IPS DF 19.7 (cell line): ENCODE measurements around the gene TMEM69.
A peak's percentile ranks its signal among the peaks of the same experiment; 100 is the strongest.
"Not testable (repeated sequence)": the region's sequence is repeated elsewhere in the genome, so short reads cannot be mapped to it uniquely, and the experiment has no call there.

Experiments
- DNase-seq: peaks from one replicate; pipeline ENCODE4 v3.0.0-alpha.2; 2013; ENCODE audit warnings: low read depth, low spot score

TMEM69 gene

GRCh38 chr1:45687754-45688740 is at the start of gene TMEM69:
TSS of gene TMEM69 (plus strand) at chr1:45688181. CDS start at chr1:45691069, 2,888 bp downstream.
- DNase-seq = peak; percentile 79

GRCh38 chr1:45640293-45640692 is 47.7 kb upstream of the TMEM69 start:
- no peak for DNase-seq

- DNase-seq = no peak
These were observed 44.7 kb upstream of the TMEM69 start for GRCh38 chr1:45643321-45643720.

GRCh38 chr1:45643978-45644377 is 44.0 kb upstream of the TMEM69 start:
- no peak for DNase-seq

GRCh38 chr1:45644661-45645060 is 43.3 kb upstream of the TMEM69 start:
- DNase-seq = no peak

GRCh38 chr1:45647248-45648021 is 40.5 kb upstream of the TMEM69 start:
- no peak for DNase-seq

- no peak for DNase-seq
These were observed 33.3 kb upstream of the TMEM69 start for GRCh38 chr1:45654540-45655280.

GRCh38 chr1:45656573-45657226 is 31.3 kb upstream of the TMEM69 start:
- no peak for DNase-seq

GRCh38 chr1:45658171-45658570 is 29.8 kb upstream of the TMEM69 start:
- DNase-seq = no peak

- DNase-seq = no peak
These were observed 28.8 kb upstream of the TMEM69 start for GRCh38 chr1:45659222-45659621.

GRCh38 chr1:45660336-45660735 is 27.6 kb upstream of the TMEM69 start:
- no peak for DNase-seq

- no peak for DNase-seq
These were observed 21.1 kb upstream of the TMEM69 start for GRCh38 chr1:45666836-45667235.

- DNase-seq = no peak
These were observed 20.5 kb upstream of the TMEM69 start for GRCh38 chr1:45667321-45668111.

GRCh38 chr1:45668526-45668925 is 19.5 kb upstream of the TMEM69 start:
- no peak for DNase-seq

GRCh38 chr1:45669379-45669778 is 18.6 kb upstream of the TMEM69 start:
- DNase-seq = no peak

GRCh38 chr1:45669859-45670655 is 17.9 kb upstream of the TMEM69 start:
- DNase-seq = no peak

- no peak for DNase-seq
These were observed 14.0 kb upstream of the TMEM69 start for GRCh38 chr1:45673956-45674355.

GRCh38 chr1:45674478-45674877 is 13.5 kb upstream of the TMEM69 start:
- no peak for DNase-seq

GRCh38 chr1:45676553-45676952 is 11.4 kb upstream of the TMEM69 start:
- DNase-seq = not testable (repeated sequence)
